Coronary artery (tissue), 2 donors: Measurements from ENCODE around the gene GPX3.
A peak's percentile ranks its signal among the peaks of the same experiment; 100 is the strongest.

ENCODE experiments used
- DNase-seq: peaks from one replicate; pipeline ENCODE4 v3.0.0-alpha.2; 2017; ENCODE audit warnings: low spot score
- H3K27ac ChIP-seq, 2 donors: fragments of 200-600 bp; sonication (generic); one replicate each; pipeline ENCODE4 v1.5.1; 2016 to 2019
- H3K4me3 ChIP-seq: fragments of 200-600 bp; sonication (generic); 2 replicates; pipeline ENCODE4 v1.5.1; 2016; ENCODE audit warnings: mild to moderate bottlenecking, moderate library complexity
- TF ChIP-seq, protein P1 (sequence below): fragments of 200-600 bp; sonication (generic); IDR thresholded peaks from one replicate; pipeline ENCODE4 v1.5.1; 2019; ENCODE audit warnings: antibody characterized with exemption

GPX3 gene

DNA sequence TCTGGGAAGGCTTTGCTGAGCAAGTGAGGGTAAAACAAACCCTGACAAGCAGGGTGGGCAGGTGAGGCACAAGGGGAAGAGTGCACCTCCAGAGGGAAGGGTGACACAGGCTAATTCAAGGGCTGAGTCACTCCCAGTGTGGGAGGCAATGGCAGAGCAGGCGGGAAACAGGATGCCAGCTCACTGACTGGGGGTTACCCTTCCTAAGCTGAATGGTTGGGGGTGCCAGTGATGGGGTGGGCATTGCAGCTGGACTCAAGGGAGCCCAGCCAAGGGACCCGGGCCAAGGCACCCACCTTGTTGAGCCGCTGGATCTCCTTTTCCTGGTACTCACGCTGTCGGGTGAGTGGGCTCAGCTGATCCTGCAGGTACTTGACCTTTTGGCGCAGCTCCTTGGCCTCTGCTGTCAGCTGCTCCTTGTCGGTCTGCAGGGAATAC is 18.4 kb downstream of the GPX3 start:
- TF ChIP-seq, protein P1, sequence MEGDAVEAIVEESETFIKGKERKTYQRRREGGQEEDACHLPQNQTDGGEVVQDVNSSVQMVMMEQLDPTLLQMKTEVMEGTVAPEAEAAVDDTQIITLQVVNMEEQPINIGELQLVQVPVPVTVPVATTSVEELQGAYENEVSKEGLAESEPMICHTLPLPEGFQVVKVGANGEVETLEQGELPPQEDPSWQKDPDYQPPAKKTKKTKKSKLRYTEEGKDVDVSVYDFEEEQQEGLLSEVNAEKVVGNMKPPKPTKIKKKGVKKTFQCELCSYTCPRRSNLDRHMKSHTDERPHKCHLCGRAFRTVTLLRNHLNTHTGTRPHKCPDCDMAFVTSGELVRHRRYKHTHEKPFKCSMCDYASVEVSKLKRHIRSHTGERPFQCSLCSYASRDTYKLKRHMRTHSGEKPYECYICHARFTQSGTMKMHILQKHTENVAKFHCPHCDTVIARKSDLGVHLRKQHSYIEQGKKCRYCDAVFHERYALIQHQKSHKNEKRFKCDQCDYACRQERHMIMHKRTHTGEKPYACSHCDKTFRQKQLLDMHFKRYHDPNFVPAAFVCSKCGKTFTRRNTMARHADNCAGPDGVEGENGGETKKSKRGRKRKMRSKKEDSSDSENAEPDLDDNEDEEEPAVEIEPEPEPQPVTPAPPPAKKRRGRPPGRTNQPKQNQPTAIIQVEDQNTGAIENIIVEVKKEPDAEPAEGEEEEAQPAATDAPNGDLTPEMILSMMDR, result no peak

DNA sequence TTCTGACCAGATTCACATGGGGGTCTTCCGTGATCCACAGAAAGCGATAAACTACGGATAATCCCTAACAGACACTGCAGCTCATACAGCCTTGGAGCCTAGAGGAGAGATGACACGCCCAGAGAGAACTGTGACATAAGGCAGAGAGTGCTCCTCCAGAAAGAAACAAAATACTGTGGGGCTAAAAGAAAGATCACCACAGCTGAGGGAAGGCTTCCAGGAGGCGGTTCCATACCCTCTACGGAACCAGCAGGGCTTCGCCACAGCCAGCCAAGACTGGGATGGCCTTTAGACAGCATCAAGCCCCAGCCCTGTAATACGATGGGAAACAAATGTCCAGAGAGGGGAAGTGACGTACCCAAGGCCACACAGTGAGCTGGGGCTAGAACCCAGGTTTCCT is 19.3 kb downstream of the GPX3 start:
- H3K4me3 ChIP-seq, result no peak overlapping the region
- H3K27ac ChIP-seq, result peak overlapping the region; percentile 59 to 75
- TF ChIP-seq, protein P1, result no peak
- no peak for DNase-seq

More for the DNA sequence above, 18.4 kb downstream of the GPX3 start:
- no peak for DNase-seq
- peak overlapping the region; percentile 75 to 86 for H3K27ac ChIP-seq
- H3K4me3 ChIP-seq, result no peak overlapping the region

DNA sequence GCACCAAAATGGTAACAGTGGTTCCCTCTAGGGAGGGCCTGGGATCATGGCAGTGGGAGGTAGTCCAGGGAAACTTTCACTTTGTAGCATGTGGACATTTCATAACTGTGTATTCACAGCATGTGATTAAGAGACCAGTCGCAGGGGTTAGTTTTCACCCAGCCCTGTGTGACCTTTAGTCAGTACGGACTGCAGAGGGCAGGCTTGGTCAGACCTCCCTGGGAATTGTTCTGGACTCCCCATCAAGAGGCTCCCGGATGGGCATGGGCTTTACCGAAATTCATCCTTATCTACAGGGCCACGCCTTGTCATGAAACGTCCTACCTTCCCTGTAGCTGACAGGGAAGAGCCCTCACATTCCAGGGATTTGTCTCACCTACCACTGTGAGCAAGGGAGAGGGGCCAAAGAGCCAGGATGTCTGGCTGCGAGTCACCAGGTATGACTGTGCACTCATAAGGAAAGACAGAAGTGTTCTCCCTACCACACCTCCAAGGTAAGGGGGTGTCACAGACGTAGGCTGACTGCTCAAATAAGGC is 19.9 kb downstream of the GPX3 start:
- no peak for DNase-seq
- TF ChIP-seq, protein P1, result no peak
- no peak overlapping the region for H3K4me3 ChIP-seq
- H3K27ac ChIP-seq, result peak overlapping the region; percentile 59 to 75

DNA sequence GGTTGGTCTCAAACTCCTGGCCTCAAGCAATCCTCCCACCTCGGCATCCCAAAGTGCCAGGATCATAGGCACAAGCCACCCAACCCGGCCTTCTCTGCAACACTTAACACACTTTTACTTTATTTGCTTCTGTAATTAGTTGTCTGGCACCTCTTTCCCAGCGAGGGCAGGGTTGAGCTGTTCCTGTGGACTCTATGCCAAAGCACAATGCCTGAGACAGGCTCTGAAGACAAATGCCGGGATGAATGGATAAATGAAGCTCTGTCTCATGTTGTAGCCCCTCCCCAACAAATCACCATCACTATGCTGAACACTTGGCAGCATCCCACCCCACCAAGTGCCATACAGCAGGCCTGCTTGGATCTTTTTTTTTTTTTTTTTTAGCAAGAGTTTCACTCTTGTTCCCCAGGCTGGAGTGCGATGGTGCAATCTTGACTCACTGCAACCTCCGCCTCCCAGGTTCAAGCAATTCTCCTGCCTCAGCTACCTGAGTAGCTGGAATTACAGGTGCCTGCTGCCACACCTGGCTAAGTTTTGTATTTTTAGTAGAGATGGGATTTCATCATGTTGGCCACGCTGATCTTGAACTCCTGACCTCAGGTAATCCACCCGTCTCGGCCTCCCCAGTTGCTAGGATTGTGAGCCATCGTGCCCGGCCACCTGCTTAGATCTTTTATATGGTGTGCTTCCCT is 21.3 kb downstream of the GPX3 start:
- no peak overlapping the region for H3K4me3 ChIP-seq
- no peak overlapping the region for H3K27ac ChIP-seq
- no peak for DNase-seq
- TF ChIP-seq, protein P1, result no peak

DNA sequence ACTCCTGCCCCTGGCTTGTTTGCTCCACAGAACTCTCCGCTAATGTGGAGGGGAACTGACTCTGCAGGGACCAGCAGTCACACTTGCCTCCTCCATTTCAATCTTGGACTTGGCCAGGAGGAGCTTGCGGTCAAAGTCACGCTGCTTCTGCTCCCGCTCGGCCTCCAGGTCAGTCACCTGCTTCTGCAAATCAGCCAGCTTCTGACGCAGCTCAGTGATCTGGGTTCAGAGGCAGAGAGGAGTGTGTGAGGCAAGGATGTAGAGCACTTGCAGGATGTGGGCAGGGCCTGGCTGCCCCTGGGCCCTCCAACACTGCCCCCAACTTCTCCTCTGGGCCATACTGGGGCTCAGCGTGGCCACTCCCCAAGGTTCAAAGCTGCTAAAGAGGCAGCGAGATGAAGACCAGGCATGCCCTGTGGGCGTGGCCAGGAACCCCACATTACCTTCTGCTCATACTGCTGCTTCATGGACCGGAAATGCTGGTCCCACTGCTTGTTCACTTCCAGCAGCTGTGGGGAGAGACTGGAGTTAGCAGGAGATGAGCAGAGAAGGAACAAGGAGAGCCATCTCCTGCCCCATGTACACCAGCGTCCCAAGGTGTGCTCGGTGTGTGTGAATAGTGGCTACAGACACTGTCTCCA is 22.2 kb downstream of the GPX3 start:
- TF ChIP-seq, protein P1, result no peak
- DNase-seq, result no peak
- Histone ChIP-seq H3K27ac (no peak overlapping the region), H3K4me3 (no peak overlapping the region)

DNA sequence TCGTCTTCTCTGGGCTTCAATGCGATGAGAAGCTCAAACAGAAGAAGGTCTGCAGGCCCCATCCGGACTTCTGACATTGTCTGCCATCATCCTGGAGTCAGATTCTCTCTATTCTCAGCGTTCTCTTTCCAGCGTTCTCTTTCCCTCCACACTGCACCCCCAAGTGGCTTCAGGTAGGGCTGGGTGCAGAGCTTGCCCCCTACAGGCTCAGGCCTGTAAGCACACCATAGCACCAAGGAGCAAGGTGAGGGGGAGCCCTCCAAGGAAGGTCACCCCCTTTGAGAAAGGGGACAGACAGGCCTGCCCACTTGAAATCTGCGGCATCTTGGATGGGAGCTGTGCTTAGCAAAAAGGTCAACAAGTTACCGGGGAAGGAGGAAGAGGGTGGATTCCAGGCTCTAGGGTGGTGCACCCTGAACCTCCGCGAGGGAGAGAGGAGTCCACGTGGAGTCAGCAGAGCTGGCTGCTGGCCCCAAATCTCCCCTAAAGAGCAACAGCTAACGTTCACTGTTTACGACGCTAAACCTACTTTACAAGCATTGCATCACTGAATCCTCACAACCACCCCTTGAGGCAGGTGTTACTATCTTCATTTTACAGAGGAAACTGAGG is 27.5 kb downstream of the GPX3 start:
- TF ChIP-seq, protein P1, result peak; percentile 70
- no peak overlapping the region for H3K27ac ChIP-seq
- no peak for DNase-seq
- H3K4me3 ChIP-seq, result no peak overlapping the region
